ENCODE data around the gene ERVK3-1. TPM values are rescaled to one million over a fixed set of nuclear protein-coding genes. Genes with fewer than 3 reads are reported as not detected.

ERVK3-1 gene
- total and polyA plus RNA-seq, 5 donors, result 19.9 to 27.7 (median 21.7) TPM

- intact Hi-C loops (cut with DNase I), result no loop called here
- Histone ChIP-seq H3K4me1 (ENCODE audit: control insufficient read depth, insufficient read depth, low read length) (no peaks in the 10 kb centered on the region), H3K4me3 (ENCODE audit: low read length) (peak overlapping the region; percentile 73), H3K27ac (ENCODE audit: low read length) (peak overlapping the region; percentile 45), H3K27me3 (ENCODE audit: control insufficient read depth, insufficient read depth) (no peaks in the 10 kb centered on the region), H3K9me3 (ENCODE audit: control insufficient read depth, low read length) (no peaks in the 10 kb centered on the region)
- ATAC-seq (no peak), DNase-seq (peak in 1 of 3 donors; percentile 58)
- 4% methylated on average over 9 of the region's 9 CpGs for WGBS
These were observed 21.3 kb downstream of the ERVK3-1 start for GRCh38 chr19:58326501-58326913.

- ATAC-seq (peak; percentile 98), DNase-seq (peak; percentile 98 to 99 (median 98))
- peak within 1 kb of the TSS; percentile 73 for H3K4me3 ChIP-seq (ENCODE audit: low read length)
- peak within 1 kb of the TSS; percentile 83 for H3K27ac ChIP-seq (ENCODE audit: low read length)
- no peaks in the 10 kb centered on the region for H3K4me1 ChIP-seq (ENCODE audit: control insufficient read depth, insufficient read depth, low read length)
- no peaks in the 10 kb centered on the region for H3K9me3 ChIP-seq (ENCODE audit: control insufficient read depth, low read length)
- intact Hi-C loops (cut with DNase I), result no loop called here
- H3K27me3 ChIP-seq (ENCODE audit: control insufficient read depth, insufficient read depth), result no peaks in the 10 kb centered on the region
- under 1% methylated on average over 62 of the region's 62 CpGs for WGBS
These were observed 21.9 kb downstream of the ERVK3-1 start, which contains the start of gene ZSCAN22 for GRCh38 chr19:58326914-58327726. Gene ZSCAN22 (plus strand): TSS chr19:58326994. CDS start chr19:58334803, 7,809 bp downstream.

GRCh38 chr19:58328999-58329398 lies 23.8 kb downstream of the ERVK3-1 start:
- Histone ChIP-seq H3K9me3 (ENCODE audit: control insufficient read depth, low read length) (no peaks in the 10 kb centered on the region), H3K27ac (ENCODE audit: low read length) (no peak overlapping the region), H3K27me3 (ENCODE audit: control insufficient read depth, insufficient read depth) (no peaks in the 10 kb centered on the region), H3K4me1 (ENCODE audit: control insufficient read depth, insufficient read depth, low read length) (no peaks in the 10 kb centered on the region), H3K4me3 (ENCODE audit: low read length) (no peak overlapping the region)
- intact Hi-C loops (cut with DNase I), result no loop called here
- WGBS, result 67% methylated on average over 10 of the region's 10 CpGs
- ATAC-seq (no peak), DNase-seq (no peak)

DNA sequence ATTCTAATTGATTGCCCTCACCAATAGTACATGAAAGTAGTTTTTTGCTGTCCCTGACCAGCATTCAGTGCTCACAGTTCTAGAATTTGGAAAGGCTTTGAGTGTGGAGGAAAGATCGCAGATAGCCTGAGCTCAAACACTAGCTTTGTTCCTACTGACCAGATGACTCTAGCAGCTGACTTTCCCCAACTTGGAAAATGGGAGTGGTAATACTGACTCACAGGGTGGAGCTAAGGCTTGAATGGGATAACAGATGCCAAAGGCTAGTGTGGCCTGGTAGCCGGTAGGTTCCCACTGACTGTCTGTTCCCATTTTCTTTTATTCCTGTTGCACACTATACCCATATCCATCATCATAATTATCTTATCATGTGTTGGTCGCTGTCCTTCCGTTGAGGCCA lies 25.3 kb downstream of the ERVK3-1 start:
- 59% methylated on average over 4 of the region's 4 CpGs for WGBS

GRCh38 chr19:58332697-58333096 lies 27.5 kb downstream of the ERVK3-1 start:
- no peak for DNase-seq
- no peaks in the 10 kb centered on the region for H3K9me3 ChIP-seq (ENCODE audit: control insufficient read depth, low read length)
- H3K4me1 ChIP-seq (ENCODE audit: control insufficient read depth, insufficient read depth, low read length), result no peaks in the 10 kb centered on the region
- intact Hi-C loops (cut with DNase I), result no loop called here
- no peak overlapping the region for H3K4me3 ChIP-seq (ENCODE audit: low read length)
- ATAC-seq, result no peak
- no peaks in the 10 kb centered on the region for H3K27me3 ChIP-seq (ENCODE audit: control insufficient read depth, insufficient read depth)
- H3K27ac ChIP-seq (ENCODE audit: low read length), result no peak overlapping the region
- WGBS, result 88% methylated on average over 1 of the region's 1 CpG

More for the DNA sequence above, 25.3 kb downstream of the ERVK3-1 start:
- Histone ChIP-seq H3K4me3 (ENCODE audit: low read length) (no peak overlapping the region), H3K4me1 (ENCODE audit: control insufficient read depth, insufficient read depth, low read length) (no peaks in the 10 kb centered on the region), H3K27me3 (ENCODE audit: control insufficient read depth, insufficient read depth) (no peaks in the 10 kb centered on the region), H3K27ac (ENCODE audit: low read length) (no peak overlapping the region), H3K9me3 (ENCODE audit: control insufficient read depth, low read length) (no peaks in the 10 kb centered on the region)
- no peak for DNase-seq
- ATAC-seq, result no peak
- intact Hi-C loops (cut with DNase I), result no loop called here

- 95% methylated on average over 19 of the region's 19 CpGs for WGBS
- H3K9me3 ChIP-seq (ENCODE audit: control insufficient read depth, low read length), result no peaks in the 10 kb centered on the region
These were observed 29.6 kb downstream of the ERVK3-1 start for GRCh38 chr19:58334691-58335249.

DNA sequence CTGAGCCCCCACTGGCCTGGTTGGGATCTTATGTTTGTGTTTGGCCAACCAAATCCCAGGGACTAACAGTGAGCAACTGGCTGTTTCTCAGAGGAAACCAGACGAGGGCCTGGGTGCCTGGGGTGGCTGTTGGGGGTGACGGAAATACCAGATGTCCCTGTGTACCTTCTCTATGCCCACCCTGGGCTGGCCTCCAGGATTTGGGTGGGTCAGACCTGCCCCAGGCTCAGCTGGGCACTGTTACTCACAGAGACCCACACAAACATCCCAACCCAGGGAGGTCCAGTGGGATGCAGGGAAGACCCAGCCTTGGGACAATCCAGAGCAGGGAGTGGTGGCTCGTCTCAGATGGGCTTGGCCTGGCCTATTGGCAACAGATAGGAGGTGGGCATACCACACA lies 30.5 kb downstream of the ERVK3-1 start:
- H3K27ac ChIP-seq (ENCODE audit: low read length), result no peak overlapping the region
- H3K4me3 ChIP-seq (ENCODE audit: low read length), result no peak overlapping the region
- H3K9me3 ChIP-seq (ENCODE audit: control insufficient read depth, low read length), result no peaks in the 10 kb centered on the region
- H3K4me1 ChIP-seq (ENCODE audit: control insufficient read depth, insufficient read depth, low read length), result no peaks in the 10 kb centered on the region
- no peak for ATAC-seq
- intact Hi-C loops (cut with DNase I), result no loop called here
- DNase-seq, result peak in 1 of 3 donors; percentile 53
- 87% methylated on average over 3 of the region's 3 CpGs for WGBS
- no peaks in the 10 kb centered on the region for H3K27me3 ChIP-seq (ENCODE audit: control insufficient read depth, insufficient read depth)

More at GRCh38 chr19:58334691-58335249, 29.6 kb downstream of the ERVK3-1 start:
- ATAC-seq (no peak), DNase-seq (peak in 1 of 3 donors; percentile 44)
- Histone ChIP-seq H3K4me1 (ENCODE audit: control insufficient read depth, insufficient read depth, low read length) (no peaks in the 10 kb centered on the region), H3K4me3 (ENCODE audit: low read length) (no peak overlapping the region), H3K27ac (ENCODE audit: low read length) (no peak overlapping the region), H3K27me3 (ENCODE audit: control insufficient read depth, insufficient read depth) (no peaks in the 10 kb centered on the region)
- intact Hi-C loops (cut with DNase I), result no loop called here

DNA sequence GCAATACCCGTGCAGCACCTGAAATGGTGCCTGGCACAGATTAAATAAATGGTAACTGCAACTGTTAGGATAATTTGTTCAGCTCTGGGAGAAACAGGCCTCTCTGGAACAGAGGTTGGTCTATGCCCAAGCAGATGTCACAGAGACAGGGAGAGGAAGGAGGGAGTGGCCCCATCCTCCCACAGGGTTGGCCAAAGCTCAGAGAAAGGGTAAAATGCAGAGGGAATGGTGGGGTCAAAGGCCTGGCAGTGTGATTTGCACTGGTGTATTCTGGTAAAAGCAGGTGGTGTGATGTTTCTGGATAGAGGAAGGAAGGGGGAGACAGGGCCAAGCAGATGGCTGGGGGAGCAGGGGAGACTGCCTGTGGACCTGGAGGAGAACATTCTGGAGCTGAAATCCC lies 31.0 kb downstream of the ERVK3-1 start:
- H3K4me1 ChIP-seq (ENCODE audit: control insufficient read depth, insufficient read depth, low read length), result no peaks in the 10 kb centered on the region
- H3K9me3 ChIP-seq (ENCODE audit: control insufficient read depth, low read length), result no peaks in the 10 kb centered on the region
- no peaks in the 10 kb centered on the region for H3K27me3 ChIP-seq (ENCODE audit: control insufficient read depth, insufficient read depth)
- intact Hi-C loops (cut with DNase I), result no loop called here
- DNase-seq, result no peak
- no peak for ATAC-seq
- WGBS, result 98% methylated on average over 1 of the region's 1 CpG
- no peak overlapping the region for H3K4me3 ChIP-seq (ENCODE audit: low read length)
- H3K27ac ChIP-seq (ENCODE audit: low read length), result no peak overlapping the region

DNA sequence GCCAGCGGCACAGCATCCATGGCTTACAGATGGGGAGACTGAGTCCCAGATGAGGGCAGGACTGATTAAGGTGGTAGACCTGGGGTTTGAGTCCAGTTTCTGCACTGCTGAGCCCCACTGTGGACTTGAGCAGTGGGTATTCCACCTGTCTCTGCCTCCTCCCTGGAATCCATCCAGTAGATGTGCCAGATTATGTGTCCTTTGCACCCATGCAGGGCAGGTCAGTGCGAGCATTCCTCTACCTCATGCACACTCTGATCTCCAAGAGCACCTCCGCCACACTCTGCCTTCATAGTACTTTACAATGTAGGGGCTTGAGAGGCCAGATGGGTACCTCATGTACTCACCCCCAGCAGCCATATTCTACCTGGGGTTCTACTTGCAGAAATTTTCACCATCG lies 31.6 kb downstream of the ERVK3-1 start:
- intact Hi-C loops (cut with DNase I), result no loop called here
- no peak for ATAC-seq
- no peaks in the 10 kb centered on the region for H3K27me3 ChIP-seq (ENCODE audit: control insufficient read depth, insufficient read depth)
- no peaks in the 10 kb centered on the region for H3K4me1 ChIP-seq (ENCODE audit: control insufficient read depth, insufficient read depth, low read length)
- H3K9me3 ChIP-seq (ENCODE audit: control insufficient read depth, low read length), result no peaks in the 10 kb centered on the region
- DNase-seq, result no peak
- no peak overlapping the region for H3K27ac ChIP-seq (ENCODE audit: low read length)
- 97% methylated on average over 4 of the region's 4 CpGs for WGBS
- H3K4me3 ChIP-seq (ENCODE audit: low read length), result no peak overlapping the region

- intact Hi-C loops (cut with DNase I), result no loop called here
- Histone ChIP-seq H3K9me3 (ENCODE audit: control insufficient read depth, low read length) (no peaks in the 10 kb centered on the region), H3K27me3 (ENCODE audit: control insufficient read depth, insufficient read depth) (no peaks in the 10 kb centered on the region), H3K4me3 (ENCODE audit: low read length) (no peak overlapping the region), H3K27ac (ENCODE audit: low read length) (no peak overlapping the region), H3K4me1 (ENCODE audit: control insufficient read depth, insufficient read depth, low read length) (no peaks in the 10 kb centered on the region)
- 99% methylated on average over 11 of the region's 11 CpGs for WGBS
- DNase-seq (no peak), ATAC-seq (no peak)
These were observed 33.2 kb downstream of the ERVK3-1 start for GRCh38 chr19:58338336-58338735.

GRCh38 chr19:58338825-58339558 lies 33.8 kb downstream of the ERVK3-1 start:
- WGBS, result 76% methylated on average over 30 of the region's 30 CpGs
- no peak overlapping the region for H3K4me3 ChIP-seq (ENCODE audit: low read length)
- H3K27me3 ChIP-seq (ENCODE audit: control insufficient read depth, insufficient read depth), result no peaks in the 10 kb centered on the region
- no peak overlapping the region for H3K27ac ChIP-seq (ENCODE audit: low read length)
- DNase-seq, result peak in 1 of 3 donors; percentile 37
- intact Hi-C loops (cut with DNase I), result no loop called here
- no peaks in the 10 kb centered on the region for H3K9me3 ChIP-seq (ENCODE audit: control insufficient read depth, low read length)
- H3K4me1 ChIP-seq (ENCODE audit: control insufficient read depth, insufficient read depth, low read length), result no peaks in the 10 kb centered on the region
- peak in 1 of 2 donors; percentile 26 for ATAC-seq

All from right cardiac atrium (tissue), 5 donors.